Stimulated activated CD8-positive, alpha-beta memory T cell treated with anti-CD3 and anti-CD28 coated beads, Interleukin-2, amount 100 ng/mL, for 48 hours (primary cell): ENCODE measurements around the gene AHSP.
"Not testable (repeated sequence)": the region's sequence is repeated elsewhere in the genome, so short reads cannot be mapped to it uniquely, and the experiment has no call there.

Source experiments
- DNase-seq, 2 donors: peaks; one replicate each; pipeline ENCODE4 v3.0.0-alpha.2; 2020; ENCODE audit warnings: low read depth in 2 of 2

Gene AHSP

GRCh38 chr16:31501226-31501965, 26.3 kb upstream of the AHSP start:
- DNase-seq, result no peak

GRCh38 chr16:31501966-31502348, 25.7 kb upstream of the AHSP start:
- no peak for DNase-seq

- no peak for DNase-seq
Measured at GRCh38 chr16:31502981-31503380, 24.7 kb upstream of the AHSP start.

- DNase-seq, result not testable (repeated sequence)
Measured at GRCh38 chr16:31503555-31503954, 24.1 kb upstream of the AHSP start.

- no peak for DNase-seq
Measured at GRCh38 chr16:31504159-31504558, 23.5 kb upstream of the AHSP start.

GRCh38 chr16:31505483-31505882, 22.2 kb upstream of the AHSP start:
- DNase-seq, result no peak

- DNase-seq, result no peak
Measured at GRCh38 chr16:31507617-31507928, 20.1 kb upstream of the AHSP start.

- DNase-seq, result peak; percentile 82 to 83
Measured at GRCh38 chr16:31507929-31508705, 19.6 kb upstream of the AHSP start, which contains the start of gene RUSF1. Gene RUSF1 (minus strand): TSS chr16:31508391. CDS start chr16:31508373, 18 bp downstream.

GRCh38 chr16:31508706-31509195, 18.9 kb upstream of the AHSP start:
- no peak for DNase-seq

GRCh38 chr16:31513126-31513525, 14.6 kb upstream of the AHSP start:
- DNase-seq, result no peak

GRCh38 chr16:31513884-31514283, 13.8 kb upstream of the AHSP start:
- DNase-seq, result no peak

GRCh38 chr16:31517800-31518402, 9.8 kb upstream of the AHSP start:
- DNase-seq, result no peak

- DNase-seq, result no peak
Measured at GRCh38 chr16:31519759-31520431, 7.8 kb upstream of the AHSP start.

GRCh38 chr16:31521368-31521767, 6.3 kb upstream of the AHSP start:
- DNase-seq, result no peak

- no peak for DNase-seq
Measured at GRCh38 chr16:31522071-31522470, 5.6 kb upstream of the AHSP start.

GRCh38 chr16:31523768-31524167, 3.9 kb upstream of the AHSP start:
- DNase-seq, result not testable (repeated sequence)

GRCh38 chr16:31525113-31525512, 2.6 kb upstream of the AHSP start:
- DNase-seq, result no peak

GRCh38 chr16:31528523-31529107, 915 bp downstream of the AHSP start:
- DNase-seq, result no peak

- DNase-seq, result no peak
Measured at GRCh38 chr16:31529108-31529936, 1.6 kb downstream of the AHSP start.

- no peak for DNase-seq
Measured at GRCh38 chr16:31529937-31530312, 2.2 kb downstream of the AHSP start.

- no peak for DNase-seq
Measured at GRCh38 chr16:31530405-31530804, 2.7 kb downstream of the AHSP start.
